Stimulated activated naive CD8-positive, alpha-beta T cell treated with anti-CD3 and anti-CD28 coated beads, Interleukin-15, amount 100 ng/mL, for 72 hours (primary cell): ENCODE results near the gene ADCY6.
A peak's percentile ranks its signal among the peaks of the same experiment; 100 is the strongest.

ENCODE experiments used
- ATAC-seq: fragments of 150-1000 bp; cut with Tn5 transposase; 2 replicates; pipeline ENCODE4 v1.10.0; 2021; ENCODE audit warnings: mild to moderate bottlenecking, moderate library complexity
- DNase-seq, 2 donors: peaks; one replicate each; pipeline ENCODE4 v3.0.0; 2021 to 2022
- H3K27ac Mint-ChIP-seq, 2 donors: one replicate each; pipeline ENCODE4 v1.8.0; 2022; ENCODE audit warnings: mild to moderate bottlenecking in 2 of 2, mixed read lengths in 2 of 2, moderate library complexity in 2 of 2
- H3K27me3 Mint-ChIP-seq: one replicate; pipeline ENCODE4 v1.8.0; 2022; ENCODE audit warnings: mixed read lengths
- H3K4me1 Mint-ChIP-seq: one replicate; pipeline ENCODE4 v1.8.0; 2022; ENCODE audit warnings: mild to moderate bottlenecking, mixed read lengths
- H3K4me3 Mint-ChIP-seq, 2 donors: one replicate each; pipeline ENCODE4 v1.8.0; 2022; ENCODE audit warnings: mild to moderate bottlenecking in 2 of 2, mixed read lengths in 2 of 2, moderate library complexity in 1 of 2
- H3K9me3 Mint-ChIP-seq, 2 donors: one replicate each; pipeline ENCODE4 v1.8.0; 2022; ENCODE audit warnings: mixed read lengths in 2 of 2

ADCY6 gene

DNA sequence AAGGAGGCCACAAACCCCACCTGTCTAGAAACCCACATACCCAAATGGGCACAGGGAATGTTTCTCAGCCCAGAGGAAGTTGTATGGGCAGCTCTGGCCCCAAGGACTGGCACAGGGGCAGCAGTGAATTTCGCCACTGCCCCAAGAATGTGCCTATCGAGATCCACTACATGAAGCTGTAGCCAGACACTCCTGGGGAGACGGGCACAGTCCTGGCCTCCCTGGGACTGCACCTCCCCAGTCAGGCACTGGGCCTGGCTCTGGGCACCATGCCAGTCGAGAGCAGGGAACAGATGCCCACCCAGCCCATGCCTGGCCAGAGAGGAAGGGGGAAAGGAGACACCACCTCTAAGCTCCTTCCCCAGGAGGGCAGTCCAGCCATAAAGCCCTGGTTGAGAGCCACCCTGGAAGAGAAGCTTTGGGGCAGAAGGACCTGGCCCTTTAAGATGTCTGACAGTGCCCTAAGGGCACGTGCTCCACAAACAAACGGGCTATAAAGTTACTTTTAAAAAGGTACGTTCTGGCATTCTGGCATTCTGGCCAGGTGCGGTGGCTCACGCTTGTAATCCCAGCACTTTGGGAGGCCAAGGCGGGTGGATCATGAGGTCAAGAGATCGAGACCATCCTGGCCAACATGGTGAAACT lies 8.4 kb downstream of the ADCY6 start:
- Mint-ChIP-seq H3K4me1 (peaks cover 8% of the 10 kb centered on the region), H3K27ac (peak overlapping the region in 1 of 2 donors; percentile 59), H3K4me3 (no peak overlapping the region), H3K9me3 (no peaks in the 10 kb centered on the region), H3K27me3 (peaks cover 25% of the 10 kb centered on the region)
- DNase-seq (no peak), ATAC-seq (no peak)

- no peak for ATAC-seq
- Mint-ChIP-seq H3K27me3 (peaks cover 19% of the 10 kb centered on the region), H3K4me3 (no peak overlapping the region), H3K27ac (peak overlapping the region in 1 of 2 donors; percentile 59), H3K4me1 (peaks cover 8% of the 10 kb centered on the region), H3K9me3 (no peaks in the 10 kb centered on the region)
- DNase-seq = no peak
Measured at GRCh38 chr12:48779869-48780268, 9.0 kb downstream of the ADCY6 start.

- Mint-ChIP-seq H3K4me3 (no peak overlapping the region), H3K27ac (no peak overlapping the region), H3K27me3 (peaks cover 12% of the 10 kb centered on the region), H3K9me3 (no peaks in the 10 kb centered on the region), H3K4me1 (peaks cover 8% of the 10 kb centered on the region)
- DNase-seq (no peak), ATAC-seq (no peak)
Measured at GRCh38 chr12:48777501-48778400, 11.1 kb downstream of the ADCY6 start.

DNA sequence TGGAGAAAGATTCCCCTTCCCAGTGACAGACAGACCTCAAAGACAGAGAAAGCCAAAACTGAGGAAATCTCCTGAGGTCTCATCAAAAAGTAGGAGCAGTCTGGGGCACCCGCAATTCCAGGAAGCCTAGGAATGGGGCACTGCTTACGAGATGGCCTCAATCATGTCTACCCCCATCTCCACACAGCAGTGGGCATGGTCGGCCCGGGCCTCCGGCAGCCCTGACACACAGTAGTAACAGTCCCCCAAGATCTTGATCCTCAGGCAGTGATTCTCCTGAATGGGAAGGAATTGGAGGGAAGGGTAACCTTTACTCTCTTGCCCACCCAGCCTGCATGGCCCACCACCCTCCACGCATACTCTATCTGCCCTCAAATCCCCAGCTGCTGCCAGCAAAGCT lies 11.9 kb downstream of the ADCY6 start:
- Mint-ChIP-seq H3K4me3 (no peak overlapping the region), H3K27me3 (peaks cover 4% of the 10 kb centered on the region), H3K4me1 (peaks cover 8% of the 10 kb centered on the region), H3K9me3 (no peaks in the 10 kb centered on the region), H3K27ac (no peak overlapping the region)
- DNase-seq (no peak), ATAC-seq (no peak)

- ATAC-seq = no peak
- no peak for DNase-seq
Measured at GRCh38 chr12:48775991-48776649, 12.8 kb downstream of the ADCY6 start.

DNA sequence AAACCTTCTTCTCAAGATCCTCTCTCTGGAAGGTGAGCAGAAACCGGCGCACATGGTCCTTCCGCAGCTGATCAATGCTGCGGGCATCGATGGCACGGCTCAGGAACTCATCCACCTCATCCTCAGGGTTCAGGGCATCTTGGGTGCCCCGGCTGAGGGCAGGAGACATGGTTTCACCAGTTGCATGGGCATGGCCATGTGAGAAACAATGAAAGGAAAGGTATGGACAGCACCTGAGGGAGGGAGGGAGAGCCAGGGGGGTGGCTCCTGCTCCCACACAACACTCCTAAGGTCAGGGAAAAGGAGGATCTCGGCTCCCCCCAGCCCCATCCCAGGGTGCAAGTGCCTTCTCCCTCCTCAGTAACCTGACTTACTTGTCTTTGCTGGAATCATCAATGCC lies 13.6 kb downstream of the ADCY6 start:
- DNase-seq = no peak
- H3K27ac Mint-ChIP-seq = no peak overlapping the region
- no peaks in the 10 kb centered on the region for H3K9me3 Mint-ChIP-seq
- peaks cover 8% of the 10 kb centered on the region for H3K4me1 Mint-ChIP-seq
- H3K4me3 Mint-ChIP-seq = no peak overlapping the region
- ATAC-seq = no peak
- H3K27me3 Mint-ChIP-seq = no peaks in the 10 kb centered on the region

More at GRCh38 chr12:48775991-48776649, 12.8 kb downstream of the ADCY6 start:
- no peaks in the 10 kb centered on the region for H3K9me3 Mint-ChIP-seq
- no peaks in the 10 kb centered on the region for H3K27me3 Mint-ChIP-seq
- H3K4me3 Mint-ChIP-seq = no peak overlapping the region
- peaks cover 8% of the 10 kb centered on the region for H3K4me1 Mint-ChIP-seq
- H3K27ac Mint-ChIP-seq = no peak overlapping the region

- H3K27me3 Mint-ChIP-seq = no peaks in the 10 kb centered on the region
- H3K4me3 Mint-ChIP-seq = no peak overlapping the region
- peak overlapping the region in 1 of 2 donors; percentile 1 for H3K27ac Mint-ChIP-seq
- ATAC-seq (no peak), DNase-seq (no peak)
- H3K4me1 Mint-ChIP-seq = peaks cover under 1% of the 10 kb centered on the region
- H3K9me3 Mint-ChIP-seq = no peaks in the 10 kb centered on the region
Measured at GRCh38 chr12:48774516-48774915, 14.4 kb downstream of the ADCY6 start.

DNA sequence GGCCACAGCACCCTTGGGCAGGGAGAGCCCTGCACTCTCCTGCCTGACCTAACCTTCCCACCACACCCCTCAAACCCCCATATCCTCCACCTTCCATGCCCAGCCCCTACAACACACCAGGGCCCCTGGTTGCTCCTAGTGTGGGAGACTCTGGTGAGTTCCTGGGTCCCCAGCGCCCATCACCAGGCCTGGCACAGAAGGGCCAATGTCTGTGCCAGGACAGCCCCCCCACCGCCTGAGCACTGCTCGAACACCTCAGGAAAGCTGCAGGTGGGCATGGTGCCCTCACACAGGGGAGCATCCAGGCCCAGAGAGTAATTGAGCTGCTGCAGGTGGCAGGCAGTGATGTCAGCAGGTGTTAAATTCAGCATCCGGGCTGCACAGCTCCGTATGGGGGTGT lies 15.2 kb downstream of the ADCY6 start:
- H3K4me1 Mint-ChIP-seq = no peaks in the 10 kb centered on the region
- H3K27me3 Mint-ChIP-seq = peaks cover 4% of the 10 kb centered on the region
- no peaks in the 10 kb centered on the region for H3K9me3 Mint-ChIP-seq
- DNase-seq (no peak), ATAC-seq (no peak)
- H3K27ac Mint-ChIP-seq = no peak overlapping the region
- no peak overlapping the region for H3K4me3 Mint-ChIP-seq

GRCh38 chr12:48771588-48772112 lies 17.2 kb downstream of the ADCY6 start:
- no peaks in the 10 kb centered on the region for H3K9me3 Mint-ChIP-seq
- H3K4me1 Mint-ChIP-seq = no peaks in the 10 kb centered on the region
- peaks cover 8% of the 10 kb centered on the region for H3K27me3 Mint-ChIP-seq
- no peak for DNase-seq
- H3K4me3 Mint-ChIP-seq = no peak overlapping the region
- ATAC-seq = no peak
- H3K27ac Mint-ChIP-seq = peak overlapping the region in 1 of 2 donors; percentile 24

GRCh38 chr12:48770756-48771155 lies 18.1 kb downstream of the ADCY6 start:
- no peaks in the 10 kb centered on the region for H3K9me3 Mint-ChIP-seq
- no peak for ATAC-seq
- no peak overlapping the region for H3K27ac Mint-ChIP-seq

DNA sequence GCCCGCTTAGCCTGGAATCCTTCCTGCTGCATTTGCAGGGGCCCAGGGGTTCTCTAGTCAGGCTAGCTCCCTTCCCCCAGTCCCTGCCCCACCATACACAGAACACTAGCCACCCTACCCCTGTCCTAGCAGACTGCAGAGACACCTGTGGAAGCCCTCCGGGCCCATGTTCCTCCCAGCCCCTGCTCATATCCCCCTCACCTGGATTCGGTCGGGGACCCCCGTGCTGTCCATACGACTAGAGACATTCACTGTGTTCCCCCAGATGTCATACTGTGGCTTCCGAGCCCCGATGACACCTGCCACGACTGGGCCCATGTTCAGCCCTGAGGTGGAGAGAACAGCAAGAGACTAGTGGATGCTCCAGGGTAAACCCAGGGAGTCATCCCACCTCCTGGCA lies 20.2 kb downstream of the ADCY6 start:
- Mint-ChIP-seq H3K27ac (no peak overlapping the region), H3K4me3 (no peak overlapping the region), H3K4me1 (peaks cover 16% of the 10 kb centered on the region), H3K9me3 (no peaks in the 10 kb centered on the region), H3K27me3 (peaks cover 24% of the 10 kb centered on the region)
- ATAC-seq (no peak), DNase-seq (no peak)

More at GRCh38 chr12:48770756-48771155, 18.1 kb downstream of the ADCY6 start:
- DNase-seq = no peak
- no peak overlapping the region for H3K4me3 Mint-ChIP-seq
- H3K4me1 Mint-ChIP-seq = peaks cover 9% of the 10 kb centered on the region
- peaks cover 10% of the 10 kb centered on the region for H3K27me3 Mint-ChIP-seq

DNA sequence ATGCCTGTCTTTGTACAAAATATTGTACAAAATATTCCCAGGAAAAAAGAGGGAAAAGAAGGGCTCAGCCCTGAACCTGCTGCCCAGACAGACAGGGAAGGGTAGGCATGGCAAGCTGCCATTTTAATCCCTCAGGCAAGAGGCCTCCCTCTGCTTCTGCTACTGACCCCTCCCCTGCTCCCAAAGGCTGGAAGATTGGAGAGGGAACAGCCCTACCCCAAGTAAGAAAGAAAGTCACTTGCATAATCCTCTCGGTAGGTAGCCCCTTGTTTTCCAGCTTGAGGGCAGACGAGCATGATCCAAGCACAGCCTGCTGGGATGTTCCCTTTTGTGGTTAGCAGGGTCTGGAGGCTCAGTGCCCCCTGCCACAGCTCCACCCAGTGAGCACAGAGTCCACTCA lies 20.7 kb downstream of the ADCY6 start:
- Mint-ChIP-seq H3K4me3 (no peak overlapping the region), H3K9me3 (no peaks in the 10 kb centered on the region), H3K27me3 (peaks cover 24% of the 10 kb centered on the region), H3K27ac (no peak overlapping the region), H3K4me1 (peaks cover 16% of the 10 kb centered on the region)
- ATAC-seq (no peak), DNase-seq (no peak)

GRCh38 chr12:48767521-48767920 lies 21.4 kb downstream of the ADCY6 start:
- ATAC-seq = no peak
- Mint-ChIP-seq H3K4me1 (peaks cover 16% of the 10 kb centered on the region), H3K4me3 (no peak overlapping the region)

DNA sequence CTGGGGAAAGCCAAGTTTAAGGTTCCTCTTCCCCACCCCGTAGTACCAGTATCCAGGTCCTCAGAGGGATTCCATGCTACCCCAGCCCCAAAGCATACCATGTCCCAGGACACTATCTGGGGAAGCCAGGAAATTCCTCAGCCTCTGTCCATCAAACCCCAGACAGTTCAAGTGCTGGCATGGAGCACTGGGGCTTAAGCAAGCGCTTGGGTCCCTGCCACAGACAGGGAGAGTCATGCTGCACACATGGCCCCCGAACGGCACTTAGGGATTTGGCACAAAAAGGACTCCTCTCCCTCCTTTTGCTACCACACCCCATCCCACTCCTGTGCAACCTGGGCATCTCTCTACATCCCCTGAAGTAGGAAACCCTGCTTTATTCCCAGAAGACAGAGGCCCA lies 21.8 kb downstream of the ADCY6 start:
- DNase-seq (no peak), ATAC-seq (no peak)
- Mint-ChIP-seq H3K4me1 (peaks cover 16% of the 10 kb centered on the region), H3K27me3 (peaks cover 24% of the 10 kb centered on the region), H3K27ac (no peak overlapping the region), H3K9me3 (no peaks in the 10 kb centered on the region), H3K4me3 (no peak overlapping the region)

More at GRCh38 chr12:48767521-48767920, 21.4 kb downstream of the ADCY6 start:
- DNase-seq = no peak
- H3K27ac Mint-ChIP-seq = no peak overlapping the region
- peaks cover 24% of the 10 kb centered on the region for H3K27me3 Mint-ChIP-seq
- no peaks in the 10 kb centered on the region for H3K9me3 Mint-ChIP-seq

GRCh38 chr12:48765753-48766162 lies 23.1 kb downstream of the ADCY6 start:
- peaks cover 16% of the 10 kb centered on the region for H3K4me1 Mint-ChIP-seq
- peak overlapping the region in 1 of 2 donors; percentile 33 for H3K4me3 Mint-ChIP-seq
- peaks cover 24% of the 10 kb centered on the region for H3K27me3 Mint-ChIP-seq
- DNase-seq (peak; percentile 28 to 32), ATAC-seq (peak; percentile 93)
- H3K27ac Mint-ChIP-seq = no peak overlapping the region
- H3K9me3 Mint-ChIP-seq = no peaks in the 10 kb centered on the region
